ENCODE results near the gene NLRP10.
A peak's percentile ranks its signal among the peaks of the same experiment; 100 is the strongest.
"Not testable (repeated sequence)": the region's sequence is repeated elsewhere in the genome, so short reads cannot be mapped to it uniquely, and the experiment has no call there.

Gene NLRP10, protein sequence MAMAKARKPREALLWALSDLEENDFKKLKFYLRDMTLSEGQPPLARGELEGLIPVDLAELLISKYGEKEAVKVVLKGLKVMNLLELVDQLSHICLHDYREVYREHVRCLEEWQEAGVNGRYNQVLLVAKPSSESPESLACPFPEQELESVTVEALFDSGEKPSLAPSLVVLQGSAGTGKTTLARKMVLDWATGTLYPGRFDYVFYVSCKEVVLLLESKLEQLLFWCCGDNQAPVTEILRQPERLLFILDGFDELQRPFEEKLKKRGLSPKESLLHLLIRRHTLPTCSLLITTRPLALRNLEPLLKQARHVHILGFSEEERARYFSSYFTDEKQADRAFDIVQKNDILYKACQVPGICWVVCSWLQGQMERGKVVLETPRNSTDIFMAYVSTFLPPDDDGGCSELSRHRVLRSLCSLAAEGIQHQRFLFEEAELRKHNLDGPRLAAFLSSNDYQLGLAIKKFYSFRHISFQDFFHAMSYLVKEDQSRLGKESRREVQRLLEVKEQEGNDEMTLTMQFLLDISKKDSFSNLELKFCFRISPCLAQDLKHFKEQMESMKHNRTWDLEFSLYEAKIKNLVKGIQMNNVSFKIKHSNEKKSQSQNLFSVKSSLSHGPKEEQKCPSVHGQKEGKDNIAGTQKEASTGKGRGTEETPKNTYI

DNA sequence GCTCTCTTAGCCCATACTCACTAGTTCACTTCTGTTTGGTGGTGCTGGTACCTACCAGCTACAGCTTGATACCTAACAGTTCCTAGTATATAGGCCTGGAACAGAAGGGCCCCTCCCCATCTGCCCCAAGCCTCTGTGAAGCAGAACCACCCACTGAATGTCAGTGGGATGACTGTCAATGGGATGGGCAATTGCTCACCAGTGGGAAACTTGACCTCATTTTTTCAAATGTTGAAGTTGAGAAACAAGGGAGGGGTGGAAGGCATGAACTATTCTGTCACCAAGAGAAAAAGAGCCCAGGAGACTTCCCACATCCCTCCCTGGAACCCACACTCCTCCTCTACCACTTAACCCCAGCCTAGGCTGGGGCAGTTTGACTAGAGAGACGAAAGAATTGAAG is at the start of gene NLRP10:
Gene NLRP10, minus strand, starts transcription at position 62 of the 400 bp plus-strand sequence. CDS start 1,952 bp downstream, outside the sequence.
- no peak for DNase-seq

DNA sequence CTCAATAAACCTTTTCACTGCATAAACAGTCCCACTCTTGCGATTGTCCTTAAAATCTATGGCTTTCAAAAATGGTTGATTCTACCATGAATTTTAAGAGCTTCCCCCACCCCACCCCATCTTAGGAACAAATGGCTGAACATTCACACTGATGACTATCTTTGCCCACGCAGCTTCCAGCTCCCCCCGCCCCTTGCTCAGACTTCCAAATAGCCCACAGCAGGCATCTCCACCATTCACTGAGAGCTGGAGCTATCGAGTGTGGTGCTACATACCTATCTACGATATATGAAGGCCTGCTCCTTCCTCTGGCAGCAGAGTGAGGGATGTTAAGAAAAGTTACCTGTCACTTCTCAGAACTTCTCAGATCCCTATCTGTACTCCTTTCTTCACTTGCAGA is 48.6 kb upstream of the NLRP10 start:
- no peak for DNase-seq

DNA sequence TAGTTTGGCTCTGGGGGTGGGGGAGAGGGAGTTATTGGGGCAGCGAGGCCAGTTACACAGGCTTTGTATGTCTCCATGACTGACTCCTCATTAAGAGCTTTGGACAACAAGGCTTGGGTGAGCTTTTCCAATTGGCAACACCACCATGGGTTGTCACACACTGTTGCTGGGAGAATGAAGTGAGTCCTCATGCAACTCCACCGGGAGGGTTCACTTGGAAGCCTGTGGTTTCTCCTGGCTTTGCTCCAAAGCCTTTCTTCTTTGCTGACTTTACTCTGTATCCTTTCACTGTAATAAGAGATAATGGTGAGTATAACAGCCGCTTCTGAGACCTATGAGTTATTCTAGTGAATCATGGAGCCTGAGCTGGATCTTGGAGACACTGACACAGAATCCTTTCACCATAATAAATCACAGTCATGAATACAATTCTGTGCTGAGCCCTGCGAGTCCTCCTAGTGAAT is 46.8 kb upstream of the NLRP10 start:
- no peak for DNase-seq

DNA sequence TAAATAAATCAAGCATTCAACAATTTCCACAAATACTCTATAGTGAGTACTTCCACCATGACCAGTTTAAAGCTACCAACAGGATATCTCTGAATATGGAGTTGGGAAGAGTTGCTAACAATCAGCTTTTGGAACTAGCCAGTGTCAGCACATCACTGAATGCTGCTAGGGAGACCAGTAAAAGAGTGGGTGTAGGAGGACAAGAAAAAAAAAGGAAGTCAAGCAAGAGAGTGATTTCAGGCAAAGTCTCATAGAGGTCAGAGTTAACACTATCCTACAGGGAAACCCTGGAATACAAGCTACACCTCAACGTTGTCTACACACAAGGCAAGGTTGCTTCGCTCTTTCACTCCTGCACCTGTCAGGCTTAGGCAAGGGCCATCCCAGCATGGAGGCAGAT is 46.1 kb upstream of the NLRP10 start:
- DNase-seq = no peak

DNA sequence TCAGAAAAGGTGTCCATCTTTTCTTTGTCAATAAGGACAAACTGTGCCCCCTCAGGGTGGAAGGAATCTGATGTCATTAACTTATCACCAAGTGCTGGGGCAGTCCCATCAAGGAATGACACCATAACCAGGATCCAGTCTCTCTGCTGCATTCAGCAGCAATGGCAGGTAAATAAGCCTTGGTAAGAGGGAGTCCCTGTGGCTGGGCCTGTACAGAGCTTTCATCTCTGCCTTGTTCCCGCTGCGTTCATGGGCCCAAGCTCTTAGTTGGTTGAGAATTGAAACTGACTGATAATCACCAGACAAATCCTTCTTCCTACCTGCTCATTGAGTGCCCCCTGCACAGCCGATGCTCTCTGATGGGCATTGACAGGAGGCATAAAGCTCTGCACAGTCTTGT is 44.6 kb upstream of the NLRP10 start:
- no peak for DNase-seq

DNA sequence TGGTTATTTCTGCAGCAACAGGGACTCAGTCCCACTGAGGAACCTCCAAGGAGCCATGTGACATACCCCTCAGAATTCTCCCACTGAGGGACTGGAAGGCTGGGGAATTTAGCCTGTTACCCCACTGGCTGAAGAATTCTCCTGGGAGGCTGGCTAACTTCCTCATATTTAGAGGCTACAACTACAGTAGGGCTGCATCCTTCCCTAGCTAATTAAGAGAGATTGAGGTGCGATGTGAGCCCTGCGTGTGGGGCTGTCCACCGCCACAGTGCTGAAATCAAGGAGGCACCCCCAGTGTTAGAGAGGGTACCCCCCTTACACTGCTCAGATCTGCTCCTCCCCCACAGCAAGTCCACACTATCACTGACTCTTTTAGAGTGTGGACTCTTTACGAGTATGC is 43.0 kb upstream of the NLRP10 start:
- no peak for DNase-seq

DNA sequence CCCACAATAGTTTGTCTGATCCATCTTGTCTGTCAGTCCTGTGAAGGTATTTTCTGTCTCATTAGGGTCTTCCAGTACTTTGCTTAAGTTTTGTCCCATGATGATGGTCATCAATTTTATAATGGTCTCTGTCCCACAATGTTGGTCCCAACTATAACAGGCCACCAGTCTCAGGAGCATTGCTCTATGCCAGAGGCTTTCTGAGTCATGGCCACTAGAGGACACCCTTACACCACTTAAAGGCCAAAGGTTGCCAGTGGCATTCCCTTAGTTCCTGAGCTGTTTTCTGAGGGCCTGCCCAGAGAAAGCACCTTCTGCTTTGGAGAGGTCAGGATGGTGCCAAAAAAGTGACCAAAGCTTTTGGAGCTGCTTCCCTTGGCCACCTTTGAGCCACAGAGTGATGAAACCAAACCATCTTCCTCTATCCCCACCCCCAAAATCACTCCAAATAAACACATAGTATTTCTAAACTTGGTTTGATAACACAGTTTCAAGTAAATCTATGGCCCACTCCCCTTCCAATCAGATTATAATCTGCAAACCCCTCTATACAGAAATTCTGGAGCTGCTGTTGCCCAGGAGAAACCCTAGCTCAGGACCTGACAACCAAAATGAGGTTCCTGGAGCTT is 41.2 kb upstream of the NLRP10 start:
- peak; percentile 49 for DNase-seq

DNA sequence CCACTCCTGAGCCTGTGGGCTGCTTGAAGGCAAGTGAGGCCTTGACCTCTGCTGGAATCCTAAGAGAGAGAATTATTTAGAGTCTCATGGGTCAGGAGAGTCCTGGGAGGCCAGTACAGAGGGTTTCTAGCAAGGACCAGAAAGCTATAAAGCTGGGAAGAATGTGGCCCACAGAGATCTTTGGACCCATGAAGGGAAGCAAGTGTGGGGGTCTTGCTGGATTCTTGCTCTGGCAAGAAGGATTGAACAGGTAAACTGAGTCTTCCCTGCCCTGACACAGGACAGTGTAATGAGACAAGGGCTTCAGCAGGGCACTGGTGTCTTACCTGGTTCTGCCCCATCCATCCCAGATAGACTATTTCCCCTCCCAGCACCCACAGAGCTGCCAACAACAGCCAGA is 40.3 kb upstream of the NLRP10 start:
- no peak for DNase-seq

DNA sequence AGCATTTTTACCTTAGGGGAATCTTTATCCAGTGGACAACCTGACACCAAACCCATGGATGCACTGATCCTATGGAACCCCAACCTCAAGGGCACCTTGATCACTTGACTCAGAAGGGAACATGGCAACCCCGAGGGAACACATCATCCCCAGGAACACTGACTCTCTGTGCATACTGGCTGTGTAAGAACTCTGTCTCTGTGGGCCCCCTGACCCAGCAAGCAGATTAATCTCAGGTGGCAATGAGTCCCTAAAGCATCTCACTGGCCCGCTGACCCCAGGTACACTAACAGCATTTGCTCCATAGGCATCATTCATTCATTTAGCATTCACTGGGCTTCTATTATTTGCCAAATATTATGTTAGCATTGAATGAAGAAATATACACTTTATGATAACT is 38.8 kb upstream of the NLRP10 start:
- DNase-seq = no peak

DNA sequence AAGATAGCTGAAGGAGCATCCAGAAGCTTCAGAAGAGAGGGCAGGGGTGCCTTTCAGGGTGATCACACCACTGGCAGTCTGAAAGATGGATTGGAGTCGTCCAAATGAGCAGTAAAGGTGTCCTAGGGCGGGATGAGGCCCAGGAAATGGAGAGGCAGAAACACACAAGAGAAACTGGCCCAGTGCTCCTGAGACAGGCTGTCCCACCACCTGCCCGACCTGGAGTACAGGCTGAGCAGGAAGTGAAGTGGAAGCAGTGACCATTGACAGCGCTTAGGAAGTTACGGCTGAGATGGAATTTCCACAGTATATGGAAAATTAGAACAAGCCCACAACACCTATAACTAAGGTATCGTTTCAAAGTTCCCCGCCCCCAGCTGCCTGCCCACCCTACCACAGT is 37.9 kb upstream of the NLRP10 start:
- DNase-seq = no peak

DNA sequence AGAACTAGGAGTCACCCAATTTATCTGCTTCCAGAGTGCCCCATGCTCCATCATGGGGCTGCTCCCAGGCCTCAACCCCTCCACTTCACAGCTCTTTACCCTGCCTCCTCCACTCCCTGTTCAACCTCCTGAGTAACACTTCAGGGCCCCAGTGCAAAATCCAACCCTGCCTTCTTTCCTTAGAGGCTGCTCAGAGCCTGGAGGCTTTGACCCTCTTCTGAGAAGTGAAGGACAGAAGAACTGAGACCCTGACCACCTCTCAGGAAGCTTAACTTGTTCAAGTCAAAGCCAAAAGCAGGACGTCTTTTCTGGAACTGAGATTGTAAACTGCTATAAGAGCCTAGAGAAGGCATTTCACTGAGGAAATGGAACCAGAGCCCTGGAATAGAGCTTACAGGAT is 37.4 kb upstream of the NLRP10 start:
- no peak for DNase-seq

DNA sequence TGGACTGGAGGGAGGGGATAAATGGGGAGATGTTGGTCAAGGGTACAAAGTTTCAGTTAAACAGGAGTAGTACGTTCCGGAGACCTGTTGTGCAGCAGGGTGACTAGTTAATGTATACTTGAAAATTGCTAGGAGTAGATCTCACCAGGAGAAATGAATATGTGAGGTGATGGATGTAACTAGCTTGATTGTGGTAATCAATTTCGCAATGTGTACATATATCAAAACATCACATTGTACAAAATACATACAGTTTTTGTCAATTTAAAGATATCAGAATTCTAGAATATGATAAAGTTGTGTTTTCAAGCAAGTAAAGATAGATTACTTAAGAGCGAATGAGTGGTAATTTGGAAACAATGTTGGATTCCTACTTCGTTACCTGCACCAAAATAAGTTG is 35.1 kb upstream of the NLRP10 start:
- no peak for DNase-seq

DNA sequence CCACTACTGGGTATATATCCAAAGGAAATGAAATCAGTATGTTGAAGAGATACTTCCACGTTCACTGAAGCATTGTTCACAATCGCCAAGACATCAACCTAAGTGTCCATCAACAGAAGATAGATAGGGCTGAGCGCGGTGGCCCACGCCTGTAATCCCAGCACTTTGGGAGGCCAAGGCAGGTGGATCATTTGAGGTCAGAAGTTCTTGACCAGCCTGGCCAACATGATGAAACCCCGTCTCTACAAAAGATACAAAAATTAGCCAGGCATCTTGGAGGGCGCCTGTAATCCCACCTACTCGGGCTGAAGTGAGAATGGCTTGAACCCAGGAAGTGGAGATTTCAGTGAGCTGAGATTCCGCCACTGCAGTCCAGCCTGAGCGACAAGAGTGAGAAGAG is 34.5 kb upstream of the NLRP10 start:
- no peak for DNase-seq

DNA sequence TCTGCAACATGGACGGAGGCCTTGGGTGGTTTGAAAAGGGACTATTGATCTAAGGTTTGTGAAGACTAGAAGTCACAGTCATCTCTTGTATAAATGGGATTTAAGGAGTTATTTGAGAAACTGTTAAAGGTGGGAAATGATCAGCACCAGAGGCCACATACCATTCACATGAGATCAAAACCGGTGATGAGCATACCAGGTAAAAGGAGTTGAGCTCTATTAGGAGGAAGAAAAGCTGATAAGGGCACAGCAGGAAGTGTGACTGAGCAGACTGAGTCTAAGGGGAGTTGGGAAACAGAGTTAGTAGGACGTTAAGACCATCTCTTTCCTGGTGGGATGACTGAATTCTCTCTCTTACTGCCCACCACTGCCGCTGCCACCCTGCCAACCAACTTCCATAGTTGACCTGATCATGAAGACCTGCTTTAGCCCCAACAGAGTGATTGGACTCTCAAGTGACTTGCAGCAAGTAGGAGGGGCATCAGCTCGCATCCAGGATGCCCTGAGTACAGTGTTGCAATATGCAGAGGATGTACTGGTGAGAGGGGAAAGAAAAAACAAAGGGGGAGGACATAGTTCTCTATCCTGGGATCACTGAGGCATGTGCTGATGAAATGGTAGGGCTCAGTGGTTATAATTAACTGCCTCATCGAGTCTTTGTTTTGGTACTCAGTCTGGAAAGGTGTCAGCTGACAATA is 29.5 kb upstream of the NLRP10 start:
- DNase-seq = no peak

DNA sequence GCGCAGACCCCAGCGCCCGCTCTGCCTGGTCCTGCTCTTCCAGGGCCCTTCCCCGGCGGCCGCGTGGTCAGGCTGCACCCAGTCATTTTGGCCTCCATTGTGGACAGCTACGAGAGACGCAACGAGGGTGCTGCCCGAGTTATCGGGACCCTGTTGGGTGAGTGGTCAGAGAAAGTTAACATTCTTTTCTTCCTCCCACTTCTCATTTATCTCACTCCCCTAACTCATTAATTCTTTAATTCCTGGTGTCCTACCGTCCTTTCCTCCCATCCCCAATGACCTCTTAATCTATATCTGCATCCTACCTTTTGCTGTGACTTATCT is 22.3 kb upstream of the NLRP10 start:
- not testable (repeated sequence) for DNase-seq

DNA sequence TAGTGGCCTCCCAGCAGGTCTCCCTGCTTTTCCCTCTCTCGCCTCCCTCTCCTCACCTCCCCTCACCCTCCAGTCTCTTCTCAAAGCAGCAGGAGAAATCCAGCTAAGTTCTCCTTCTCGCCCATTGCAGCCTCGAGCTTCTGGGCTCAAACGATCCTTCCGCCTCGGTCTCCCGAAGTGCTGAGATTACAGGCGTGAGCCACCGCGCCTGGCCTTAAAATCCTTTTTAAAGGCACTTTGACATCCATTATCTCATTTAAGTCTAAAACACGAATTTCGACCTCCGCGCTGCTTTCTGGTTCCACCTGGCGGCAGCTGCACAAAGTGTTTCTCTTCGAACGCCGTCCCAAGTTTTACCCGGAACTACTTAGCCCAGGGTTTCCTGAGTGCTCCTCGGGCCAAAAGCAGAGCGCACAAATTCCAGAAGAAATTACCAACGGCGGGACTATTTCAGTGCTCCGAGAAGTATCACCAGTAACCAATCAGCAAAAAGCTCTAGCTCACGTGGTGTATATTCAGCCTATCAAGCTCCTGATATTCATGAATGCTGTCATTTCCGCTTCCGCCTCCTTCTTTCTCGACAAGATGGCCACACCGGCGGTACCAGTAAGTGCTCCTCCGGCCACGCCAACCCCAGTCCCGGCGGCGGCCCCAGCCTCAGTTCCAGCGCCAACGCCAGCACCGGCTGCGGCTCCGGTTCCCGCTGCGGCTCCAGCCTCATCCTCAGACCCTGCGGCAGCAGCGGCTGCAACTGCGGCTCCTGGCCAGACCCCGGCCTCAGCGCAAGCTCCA is 21.7 kb upstream of the NLRP10 start, which contains the start of gene EIF3F:
Gene EIF3F, plus strand, starts transcription at position 570 of the 792 bp plus-strand sequence. Its CDS starts 16 bp downstream, at position 586.
- peak; percentile 98 for DNase-seq

DNA sequence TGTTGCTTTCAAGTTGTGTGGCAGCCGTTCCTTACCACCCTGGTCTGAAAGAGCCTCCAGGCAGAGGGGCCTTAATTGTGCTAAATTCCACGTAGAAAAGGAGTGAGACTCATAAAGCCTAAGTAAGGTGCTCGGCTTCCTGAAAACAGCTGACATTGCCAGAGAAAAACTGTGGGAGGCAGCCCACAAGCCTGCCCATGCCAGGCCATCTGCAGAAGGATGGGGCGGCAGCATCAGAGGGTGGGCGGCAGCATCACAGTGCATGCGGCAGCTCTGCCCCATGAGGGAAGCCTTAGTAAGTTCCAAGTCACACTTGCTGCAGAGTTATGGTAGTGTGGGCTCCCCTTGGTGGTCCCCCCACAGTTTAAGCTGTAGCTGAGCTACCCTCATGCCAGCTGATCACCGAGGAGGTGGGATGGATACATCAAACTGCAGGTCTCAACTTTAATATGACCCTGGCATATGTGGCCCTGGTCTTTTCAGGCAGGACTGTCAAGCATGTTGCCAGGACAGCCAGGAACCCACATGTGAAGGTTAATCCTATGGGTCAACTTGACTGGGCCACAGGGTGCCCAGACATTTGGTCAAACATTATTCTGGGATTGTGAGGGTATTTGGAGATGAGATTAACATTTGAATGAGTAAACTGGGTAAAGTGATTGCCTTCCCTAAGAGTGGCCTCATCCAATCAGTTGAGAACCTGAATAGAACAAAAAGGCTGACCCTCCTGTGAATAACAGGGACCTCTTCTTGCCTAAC is 18.8 kb upstream of the NLRP10 start:
- DNase-seq = no peak

DNA sequence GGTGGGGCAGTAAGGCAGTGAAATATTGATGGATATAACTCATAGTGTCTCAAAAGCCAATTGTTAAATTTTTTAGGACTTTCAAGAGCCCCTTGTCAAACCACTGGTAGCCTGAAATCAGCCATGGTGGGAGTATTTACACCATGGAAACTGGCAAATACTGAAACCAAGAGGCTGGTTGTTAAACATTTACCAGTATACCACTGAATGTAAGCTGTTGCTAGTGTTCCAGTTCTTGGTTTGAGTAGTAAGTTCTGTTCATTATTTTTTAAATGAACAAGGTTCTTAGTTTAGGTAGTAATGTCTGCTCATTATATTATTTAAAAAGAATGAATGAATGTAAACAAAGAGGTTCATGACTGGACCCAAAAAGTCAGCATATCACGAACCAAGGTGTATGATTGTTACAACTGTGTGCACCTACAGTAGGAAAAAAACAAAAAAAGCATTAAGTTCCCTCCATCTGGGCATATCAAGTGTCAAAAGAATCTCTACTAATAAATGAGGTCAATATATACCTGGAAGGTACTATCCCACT is 17.4 kb upstream of the NLRP10 start:
- DNase-seq = no peak

DNA sequence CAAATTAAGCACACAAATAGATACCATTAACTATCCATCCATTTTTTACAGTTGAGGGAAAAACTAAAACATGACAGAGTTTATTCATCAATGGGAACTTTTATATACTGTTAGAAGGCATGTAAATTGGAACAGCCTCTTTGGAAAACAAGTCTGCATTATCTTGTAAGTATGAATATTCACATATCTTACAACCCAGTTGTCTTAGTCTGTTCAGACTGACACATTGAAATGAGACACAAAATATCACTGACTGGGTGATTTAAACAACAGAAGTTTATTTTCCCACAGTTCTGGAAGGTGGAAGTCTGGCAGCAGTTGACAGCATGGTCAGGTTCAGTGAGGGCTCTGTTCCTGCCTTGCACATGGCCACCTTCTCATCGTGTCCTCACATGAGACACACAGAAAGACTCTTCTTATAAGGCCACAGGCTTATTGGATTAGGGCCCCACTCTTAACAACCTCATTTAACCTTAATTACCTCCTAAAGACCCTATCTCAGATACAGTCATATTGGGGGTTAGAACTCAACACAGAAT is 16.4 kb upstream of the NLRP10 start:
- DNase-seq = no peak

DNA sequence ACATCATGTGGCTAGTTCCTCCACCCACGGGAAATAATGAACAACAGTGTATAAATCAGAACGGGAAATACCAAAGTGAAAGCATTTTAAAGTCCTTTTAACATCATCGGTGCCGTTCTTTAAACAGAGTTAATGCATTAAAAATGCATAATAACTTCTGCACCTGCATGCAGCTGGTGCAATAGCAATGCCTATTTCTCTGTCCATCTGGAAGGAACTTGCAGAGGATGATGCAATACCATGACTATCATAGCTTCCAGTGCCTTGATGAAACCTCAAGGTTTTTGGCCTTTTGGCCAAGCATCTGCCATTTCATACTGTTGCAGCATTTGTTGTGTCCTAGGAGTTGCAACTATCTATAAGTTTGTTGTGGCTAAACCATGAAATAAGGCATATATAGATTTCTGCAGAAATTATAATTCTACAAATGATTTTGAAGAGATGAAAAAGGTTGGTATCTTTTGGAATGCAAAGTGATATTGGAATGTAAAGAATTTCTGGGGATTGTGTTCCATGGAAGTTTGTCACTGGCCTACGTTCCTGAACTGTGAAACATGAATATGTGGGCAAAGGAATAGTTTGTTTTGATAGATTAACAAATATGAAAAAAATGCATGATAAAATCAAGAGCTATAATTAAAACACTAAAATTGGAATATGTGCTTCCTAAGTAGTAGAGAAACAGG is 12.1 kb upstream of the NLRP10 start:
- no peak for DNase-seq

DNA sequence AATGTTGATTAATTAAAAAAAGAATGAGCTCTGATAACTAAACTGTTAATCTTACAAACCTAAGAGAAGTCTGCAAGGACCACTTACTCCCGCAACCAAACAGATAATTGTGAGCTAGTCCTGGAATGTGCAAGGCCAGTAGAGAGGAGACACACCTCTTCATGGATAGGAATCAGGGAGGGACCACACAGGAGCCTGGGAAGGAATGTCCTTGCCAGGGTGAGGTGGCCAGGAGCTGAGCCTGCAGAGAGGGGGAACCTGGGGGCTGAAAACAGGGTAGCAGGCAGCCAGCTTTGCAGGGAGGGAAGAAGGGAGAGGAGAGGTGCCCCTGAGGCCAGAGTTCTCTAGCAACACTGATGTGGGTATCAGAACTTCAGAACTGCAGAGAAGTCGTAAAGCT is 9.4 kb upstream of the NLRP10 start:
- DNase-seq = no peak

All from NCI-H1694 treated with DMSO at 0.1 percent for 48 hours (cell line).